Measurements from ENCODE around the gene SIRT3.

The SIRT3 gene

GRCh38 chr11:215581-216037, 20.5 kb downstream of the SIRT3 start:
- no peak for DNase-seq (ENCODE audit: low read depth)

GRCh38 chr11:214083-214482, 22.1 kb downstream of the SIRT3 start:
- no peak for DNase-seq (ENCODE audit: low read depth)

DNA sequence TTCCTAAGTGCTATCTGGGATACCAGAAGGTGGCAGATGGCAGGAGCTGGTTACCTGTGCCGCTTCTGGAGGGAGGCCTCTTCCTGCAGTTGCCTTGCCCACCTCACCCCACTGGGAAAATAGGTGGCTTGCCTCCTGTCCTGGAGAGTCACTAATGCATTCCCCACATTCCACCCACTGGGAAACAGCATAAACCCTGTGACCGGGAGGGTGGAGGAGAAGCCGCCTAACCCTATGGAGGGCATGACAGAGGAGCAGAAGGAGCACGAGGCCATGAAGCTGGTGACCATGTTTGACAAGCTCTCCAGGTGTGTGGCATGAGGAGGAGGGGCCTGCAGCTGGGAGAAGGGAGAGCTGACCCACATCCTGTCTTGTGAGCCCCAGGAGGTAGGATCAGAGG, 23.0 kb downstream of the SIRT3 start:
- DNase-seq (ENCODE audit: low read depth), result no peak

DNA sequence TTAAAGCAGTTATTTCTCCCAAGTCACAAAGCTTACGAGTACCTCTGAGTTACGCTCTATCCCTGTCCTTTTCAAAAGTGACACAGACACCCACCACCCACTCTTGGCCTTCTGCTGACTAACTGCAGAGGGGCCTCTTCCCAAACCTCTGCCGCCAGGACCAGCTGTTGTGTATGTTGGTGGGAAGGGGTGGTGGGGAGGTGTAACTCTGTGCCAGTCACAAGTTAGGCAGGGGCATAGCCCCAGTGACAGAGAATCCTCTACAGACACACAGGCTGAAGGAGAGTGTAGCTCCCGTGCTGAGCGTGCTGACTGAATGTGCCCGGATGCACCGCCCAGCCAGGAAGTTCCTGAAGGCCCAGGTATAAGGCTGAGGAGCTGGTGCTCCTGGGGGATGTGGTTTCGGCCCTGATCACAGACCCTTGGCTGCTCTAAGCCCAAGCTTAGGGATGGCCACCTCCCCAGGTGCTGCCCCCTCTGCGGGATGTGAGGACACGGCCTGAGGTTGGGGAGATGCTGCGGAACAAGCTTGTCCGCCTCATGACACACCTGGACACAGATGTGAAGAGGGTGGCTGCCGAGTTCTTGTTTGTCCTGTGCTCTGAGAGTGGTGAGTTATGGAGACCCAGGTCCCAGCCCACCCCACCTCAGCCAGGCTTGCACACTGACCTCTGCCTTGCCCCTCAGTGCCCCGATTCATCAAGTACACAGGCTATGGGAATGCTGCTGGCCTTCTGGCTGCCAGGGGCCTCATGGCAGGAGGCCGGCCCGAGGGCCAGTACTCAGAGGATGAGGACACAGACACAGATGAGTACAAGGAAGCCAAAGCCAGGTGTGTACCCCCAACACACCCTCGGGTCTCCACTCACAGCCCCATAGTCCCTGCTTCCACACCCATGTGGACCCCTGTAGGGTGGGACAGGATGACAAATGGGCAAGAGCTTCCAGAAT, 23.7 kb downstream of the SIRT3 start:
- DNase-seq (ENCODE audit: low read depth), result no peak

- DNase-seq (ENCODE audit: low read depth), result no peak
Observed at GRCh38 chr11:211741-212140, 24.4 kb downstream of the SIRT3 start.

- no peak for DNase-seq (ENCODE audit: low read depth)
Observed at GRCh38 chr11:211295-211694, 24.8 kb downstream of the SIRT3 start.

GRCh38 chr11:210803-211180, 25.4 kb downstream of the SIRT3 start:
- DNase-seq (ENCODE audit: low read depth), result no peak

DNA sequence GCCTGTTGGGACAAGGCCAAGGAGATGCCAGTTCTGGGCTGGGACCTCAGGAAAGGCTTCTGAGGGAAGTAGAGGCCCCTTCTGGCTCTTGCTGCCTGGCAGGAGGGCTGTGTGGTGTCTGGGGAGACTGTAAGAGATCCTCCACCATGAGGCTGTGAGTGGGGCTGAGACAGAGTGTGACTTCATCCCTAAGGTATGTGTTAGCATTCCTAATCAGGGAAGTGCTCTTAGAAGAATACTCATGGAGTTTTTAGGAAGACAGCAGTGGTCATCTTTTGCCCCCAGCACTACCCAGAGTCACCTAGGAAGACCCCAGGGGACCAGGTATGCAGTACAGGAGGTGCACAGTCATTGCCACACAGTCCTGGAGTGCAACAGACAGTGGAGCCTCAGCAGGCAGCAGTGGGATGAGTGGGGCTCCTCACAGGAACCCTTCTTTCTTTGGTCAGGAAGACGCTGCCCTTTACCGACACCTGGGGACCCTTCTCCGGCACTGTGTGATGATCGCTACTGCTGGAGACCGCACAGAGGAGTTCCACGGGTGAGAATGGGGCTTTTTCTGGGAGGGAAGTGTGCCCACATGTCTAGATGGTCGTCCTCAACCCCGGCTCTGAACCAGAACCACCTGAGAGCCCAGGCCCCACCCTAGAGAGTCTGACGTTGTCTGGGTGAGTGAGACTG, 25.9 kb downstream of the SIRT3 start:
- no peak for DNase-seq (ENCODE audit: low read depth)

GRCh38 chr11:209275-210121, 26.6 kb downstream of the SIRT3 start:
- DNase-seq (ENCODE audit: low read depth), result no peak

DNA sequence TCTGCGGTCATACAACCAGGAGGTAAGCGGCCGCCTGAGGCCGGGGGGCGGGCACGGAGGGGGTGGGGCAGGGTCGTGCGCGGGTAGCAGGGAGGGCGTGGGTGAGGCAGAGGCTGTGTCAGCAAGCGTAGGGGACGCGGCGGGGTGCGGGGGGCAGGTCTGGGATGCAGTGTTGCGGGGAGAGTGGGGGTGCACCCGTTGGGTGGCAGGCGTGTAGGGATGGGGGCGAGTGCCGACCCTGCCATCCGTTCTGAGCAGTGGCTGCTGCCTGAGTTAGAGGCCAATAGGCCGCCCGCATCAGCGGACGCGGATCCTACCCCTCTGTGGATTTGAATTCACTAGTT, 27.3 kb downstream of the SIRT3 start:
- DNase-seq (ENCODE audit: low read depth), result no peak

- DNase-seq (ENCODE audit: low read depth), result peak; percentile 52
Observed at GRCh38 chr11:208181-208916, 27.8 kb downstream of the SIRT3 start.

DNA sequence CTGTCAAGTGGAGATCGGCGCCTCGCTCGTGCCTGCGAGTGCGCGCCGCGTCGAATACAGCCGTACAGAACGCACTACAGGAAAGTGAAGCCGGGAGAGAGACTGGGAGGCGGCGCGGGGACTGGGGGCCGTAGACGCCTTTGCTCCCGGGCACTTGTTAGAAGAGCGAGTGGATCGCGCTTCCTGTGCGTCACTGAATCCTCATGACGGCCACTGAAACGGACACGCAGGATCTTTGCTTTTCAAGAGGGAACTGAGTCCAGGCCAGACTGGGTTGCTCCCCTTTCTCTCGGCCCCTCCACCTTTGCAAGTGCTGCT, 28.3 kb downstream of the SIRT3 start:
- DNase-seq (ENCODE audit: low read depth), result no peak

DNA sequence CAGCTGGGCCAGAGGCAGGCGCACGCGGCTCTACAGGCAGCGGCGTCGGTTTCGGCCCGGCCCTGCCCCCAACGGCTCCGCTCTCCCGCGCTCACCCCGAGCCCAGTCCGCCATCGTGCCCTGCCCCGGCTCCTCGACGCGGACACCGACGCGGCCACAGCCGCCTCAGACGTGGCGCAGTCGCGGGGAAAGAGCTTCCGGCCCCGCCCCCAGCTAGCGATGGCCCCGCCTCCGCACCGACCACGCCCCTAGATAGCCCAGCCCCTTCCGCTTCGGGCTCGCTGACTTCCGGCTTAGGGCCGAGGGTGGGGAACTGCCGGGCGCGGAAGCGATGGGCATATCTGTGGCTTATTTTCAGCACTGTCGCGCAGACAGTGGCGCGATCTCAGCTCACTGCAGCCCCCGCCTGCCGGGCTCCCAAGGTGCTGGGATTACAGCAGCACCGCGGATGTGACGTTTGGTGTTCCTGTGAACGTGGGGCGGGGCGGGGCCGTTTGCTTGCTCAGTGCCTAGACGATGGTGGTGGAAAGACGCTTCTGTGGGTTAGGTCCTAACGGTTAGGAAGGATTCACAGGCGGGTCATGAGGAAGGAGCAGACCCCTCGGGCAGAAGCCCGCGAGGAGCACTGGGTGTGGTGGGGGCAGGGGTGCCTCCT, 28.8 kb downstream of the SIRT3 start, which contains the start of the genes BET1L and RIC8A:
BET1L (minus strand) TSS at position 192 of the 655 bp plus-strand sequence; CDS start at position 114, 78 bp downstream.
RIC8A (plus strand) TSS at position 501 of the 655 bp plus-strand sequence. CDS start 1,147 bp downstream, outside the sequence.
- peak; percentile 91 for DNase-seq (ENCODE audit: low read depth)

DNA sequence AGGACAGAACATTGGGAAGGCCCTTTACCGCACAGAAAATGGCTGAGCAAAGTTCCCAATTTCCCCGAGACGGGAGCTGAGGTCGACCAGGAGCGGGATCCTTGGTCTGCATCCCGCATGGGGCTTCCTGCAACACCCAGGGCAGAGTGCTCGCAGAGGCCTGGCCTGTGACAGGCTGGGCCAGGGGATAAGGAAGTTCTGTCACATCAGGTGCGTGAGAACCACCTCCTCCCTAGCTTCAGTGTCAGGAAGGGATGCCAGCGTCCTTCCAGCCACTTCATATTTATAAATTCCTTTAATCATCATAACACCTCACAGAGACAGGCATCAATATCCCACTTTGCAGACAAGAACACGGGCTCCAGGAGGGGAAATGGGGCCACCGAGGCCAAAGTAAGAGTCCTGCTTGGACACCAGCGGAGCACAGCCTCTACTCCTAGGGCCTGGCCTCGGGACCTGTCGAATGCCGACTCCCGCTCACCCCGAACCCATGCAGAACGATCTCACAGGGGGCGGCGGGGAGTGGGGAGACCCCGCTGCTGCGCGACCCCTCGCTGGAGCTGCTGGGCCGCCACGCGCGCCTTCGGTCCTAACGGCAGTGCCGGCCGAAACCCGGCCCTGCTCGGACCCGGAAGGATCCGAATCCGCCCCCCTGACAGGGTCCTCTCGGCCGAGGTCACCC, 29.5 kb downstream of the SIRT3 start:
- no peak for DNase-seq (ENCODE audit: low read depth)

GRCh38 chr11:206002-206384, 30.1 kb downstream of the SIRT3 start:
- DNase-seq (ENCODE audit: low read depth), result no peak

GRCh38 chr11:205221-206001, 30.7 kb downstream of the SIRT3 start:
- no peak for DNase-seq (ENCODE audit: low read depth)

DNA sequence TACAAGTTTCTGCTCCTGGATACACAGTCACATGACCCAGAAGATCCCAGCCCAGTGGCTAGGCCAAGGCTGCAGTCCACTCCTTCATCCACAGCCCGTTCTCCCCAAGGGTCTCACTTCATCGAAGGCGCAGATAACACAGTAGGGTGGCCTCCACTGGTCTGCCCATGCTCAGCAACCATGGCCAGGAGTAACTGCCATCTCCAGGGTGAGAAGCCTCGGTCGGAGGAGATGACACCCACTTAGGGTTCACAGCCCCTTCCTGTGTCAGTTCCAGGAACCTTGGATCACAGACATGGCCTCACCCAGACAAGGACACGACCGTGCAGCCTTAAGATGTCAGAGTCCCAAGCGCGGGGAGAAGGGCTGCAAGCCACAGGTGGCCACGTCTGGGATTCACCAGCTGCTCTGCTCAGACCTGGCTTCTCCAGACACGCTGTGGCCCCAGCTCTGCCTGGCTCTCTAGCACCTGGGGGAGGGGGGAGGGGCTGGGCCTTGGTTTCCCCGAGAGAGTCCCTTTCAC, 31.5 kb downstream of the SIRT3 start:
- DNase-seq (ENCODE audit: low read depth), result no peak

GRCh38 chr11:203945-204586, 32.1 kb downstream of the SIRT3 start:
- DNase-seq (ENCODE audit: low read depth), result no peak

Measured in stimulated activated CD8-positive, alpha-beta memory T cell treated with anti-CD3 and anti-CD28 coated beads, Interleukin-15, amount 100 ng/mL, for 1 hour (primary cell).